HFFc6 (cell line): ENCODE measurements around the gene NFATC2. TPM values are rescaled to one million over a fixed set of nuclear protein-coding genes. Genes with fewer than 3 reads are reported as not detected.

Source experiments
- DNase-seq: peaks from one replicate; pipeline ENCODE4 v3.0.0-alpha.2; 2018
- H3K27ac Mint-ChIP-seq: 2 replicates; pipeline ENCODE4 v1.8.0; 2020; ENCODE audit warnings: mild to moderate bottlenecking, mixed read lengths
- H3K27me3 Mint-ChIP-seq: 2 replicates; pipeline ENCODE4 v1.8.0; 2021; ENCODE audit warnings: mild to moderate bottlenecking, moderate library complexity, mixed read lengths; ENCODE audit not compliant: insufficient read depth
- H3K36me3 Mint-ChIP-seq: 2 replicates; pipeline ENCODE4 v1.8.0; 2021; ENCODE audit warnings: low read depth, mixed read lengths
- H3K4me1 Mint-ChIP-seq: 2 replicates; pipeline ENCODE4 v1.8.0; 2020; ENCODE audit warnings: low read depth, mixed read lengths
- H3K4me3 Mint-ChIP-seq: 2 replicates; pipeline ENCODE4 v1.8.0; 2020; ENCODE audit warnings: mild to moderate bottlenecking, moderate library complexity, mixed read lengths
- H3K9me3 Mint-ChIP-seq: 2 replicates; pipeline ENCODE4 v1.8.0; 2020; ENCODE audit warnings: mild to moderate bottlenecking, mixed read lengths
- total RNA-seq, 6 experiments: library from RNA; stranded (reverse); fragmentation: NEBNext Ultra II Directional; extraction: Animal tissue kit (Norgen Biotek cat#: 25700); gene quantifications; 2 replicates in 1 of 6; 3 replicates in 5 of 6; pipeline ENCODE4 v1.2.3, GENCODE V29; 2021
- TF ChIP-seq, protein P1 (sequence below): fragments of 200-600 bp; sonication (generic); IDR thresholded peaks from 2 replicates; pipeline ENCODE4 v1.5.0; 2021; ENCODE audit warnings: antibody characterized with exemption, mild to moderate bottlenecking

Gene NFATC2
- total RNA-seq, 6 experiments from 2014 or later, result 0.50 to 1.1 (median 0.84) TPM

DNA sequence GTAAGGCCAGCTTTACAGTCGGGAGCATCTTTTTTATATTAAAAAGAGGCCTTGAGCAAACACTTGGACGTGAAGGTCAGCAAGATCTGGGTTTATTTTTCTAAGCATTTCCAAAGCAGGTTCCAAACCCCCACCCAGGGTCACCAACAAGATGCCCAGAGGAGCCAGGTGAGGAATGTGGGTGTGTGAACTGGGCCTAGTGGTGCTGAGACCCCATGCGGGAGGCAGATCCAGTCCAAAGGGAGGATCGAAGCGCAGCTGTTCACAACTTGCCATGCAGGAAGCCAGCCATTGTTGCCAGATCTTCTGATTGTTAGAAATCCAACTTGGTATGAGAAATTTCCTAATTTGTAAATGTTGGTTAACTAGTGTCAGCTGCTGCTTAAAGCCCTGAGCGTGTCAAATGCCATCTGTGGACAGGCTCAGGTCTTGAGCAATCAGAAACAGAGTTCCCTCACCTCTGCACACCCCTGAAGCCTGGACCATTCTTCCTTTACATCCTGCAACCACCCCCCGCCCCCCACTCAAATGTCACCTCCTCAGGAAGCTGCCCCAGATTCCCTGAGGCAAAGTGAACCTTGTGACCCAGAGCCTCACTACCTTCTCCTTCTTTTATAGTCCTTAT is 46.5 kb downstream of the NFATC2 start:
- Mint-ChIP-seq H3K9me3 (no peaks in the 10 kb centered on the region), H3K36me3 (peaks cover 6% of the 10 kb centered on the region; the same call in 1 of the 2 replicates), H3K4me1 (no peaks in the 10 kb centered on the region; the same call in 1 of the 2 replicates), H3K27ac (no peak overlapping the region), H3K27me3 (peaks cover 5% of the 10 kb centered on the region), H3K4me3 (no peak overlapping the region)
- TF ChIP-seq, protein P1, sequence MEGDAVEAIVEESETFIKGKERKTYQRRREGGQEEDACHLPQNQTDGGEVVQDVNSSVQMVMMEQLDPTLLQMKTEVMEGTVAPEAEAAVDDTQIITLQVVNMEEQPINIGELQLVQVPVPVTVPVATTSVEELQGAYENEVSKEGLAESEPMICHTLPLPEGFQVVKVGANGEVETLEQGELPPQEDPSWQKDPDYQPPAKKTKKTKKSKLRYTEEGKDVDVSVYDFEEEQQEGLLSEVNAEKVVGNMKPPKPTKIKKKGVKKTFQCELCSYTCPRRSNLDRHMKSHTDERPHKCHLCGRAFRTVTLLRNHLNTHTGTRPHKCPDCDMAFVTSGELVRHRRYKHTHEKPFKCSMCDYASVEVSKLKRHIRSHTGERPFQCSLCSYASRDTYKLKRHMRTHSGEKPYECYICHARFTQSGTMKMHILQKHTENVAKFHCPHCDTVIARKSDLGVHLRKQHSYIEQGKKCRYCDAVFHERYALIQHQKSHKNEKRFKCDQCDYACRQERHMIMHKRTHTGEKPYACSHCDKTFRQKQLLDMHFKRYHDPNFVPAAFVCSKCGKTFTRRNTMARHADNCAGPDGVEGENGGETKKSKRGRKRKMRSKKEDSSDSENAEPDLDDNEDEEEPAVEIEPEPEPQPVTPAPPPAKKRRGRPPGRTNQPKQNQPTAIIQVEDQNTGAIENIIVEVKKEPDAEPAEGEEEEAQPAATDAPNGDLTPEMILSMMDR, result no peak
- DNase-seq, result no peak

GRCh38 chr20:51495291-51495690 is 47.2 kb downstream of the NFATC2 start:
- no peak for DNase-seq
- Mint-ChIP-seq H3K27me3 (peaks cover 5% of the 10 kb centered on the region), H3K36me3 (peaks cover 6% of the 10 kb centered on the region; the same call in 1 of the 2 replicates), H3K9me3 (no peaks in the 10 kb centered on the region), H3K4me1 (no peaks in the 10 kb centered on the region), H3K4me3 (no peak overlapping the region), H3K27ac (no peak overlapping the region)
- TF ChIP-seq, protein P1, result no peak

DNA sequence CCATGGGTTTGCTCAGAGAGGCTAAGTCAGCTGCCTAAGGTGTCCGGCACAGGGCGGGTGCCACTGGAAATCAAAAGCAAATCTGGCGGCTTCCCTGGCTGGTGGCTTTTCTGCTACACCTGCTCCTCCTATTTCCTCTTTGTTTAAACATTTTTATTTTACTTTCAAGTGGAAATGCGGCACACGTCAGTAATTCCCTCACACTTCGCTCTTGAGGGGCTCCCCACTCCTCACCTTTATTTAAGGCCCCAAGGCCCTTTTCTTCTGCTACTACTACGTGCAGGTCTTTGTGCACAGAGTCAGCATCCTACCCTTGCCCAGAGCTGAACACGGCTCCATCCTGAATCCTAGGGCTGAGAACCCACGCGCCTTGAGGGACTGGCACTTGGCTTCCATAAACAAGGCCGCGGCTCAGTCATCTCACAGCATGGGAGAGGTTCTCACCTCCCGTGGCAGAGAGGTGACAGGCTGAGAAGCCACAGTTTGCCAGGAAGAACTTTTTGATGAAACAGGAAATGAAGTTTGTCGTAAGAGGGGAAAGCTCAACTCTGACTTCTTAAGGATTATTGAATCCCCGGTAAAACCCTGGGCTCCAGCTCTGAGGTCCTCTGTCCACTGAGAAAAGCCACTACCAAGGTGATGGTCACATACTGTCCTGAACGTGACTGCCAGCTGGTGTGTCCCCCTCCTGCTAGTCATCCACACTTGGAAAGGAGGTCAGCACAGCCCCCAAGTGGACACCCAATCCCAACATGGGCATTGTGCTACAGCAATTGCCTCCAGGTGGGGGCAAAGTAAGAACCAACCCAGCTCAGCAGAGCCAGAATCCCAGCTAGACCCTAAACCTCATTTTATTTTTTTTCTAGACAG is 48.0 kb downstream of the NFATC2 start:
- no peak overlapping the region for H3K4me3 Mint-ChIP-seq
- H3K27ac Mint-ChIP-seq, result no peak overlapping the region
- peaks cover 5% of the 10 kb centered on the region for H3K4me1 Mint-ChIP-seq
- no peaks in the 10 kb centered on the region for H3K9me3 Mint-ChIP-seq
- TF ChIP-seq, protein P1, result no peak
- H3K36me3 Mint-ChIP-seq, result peaks cover 6% of the 10 kb centered on the region; the same call in 1 of the 2 replicates
- peaks cover 5% of the 10 kb centered on the region for H3K27me3 Mint-ChIP-seq
- no peak for DNase-seq

GRCh38 chr20:51493346-51493791 is 49.1 kb downstream of the NFATC2 start:
- TF ChIP-seq, protein P1, result no peak
- DNase-seq, result no peak
- no peak overlapping the region for H3K4me3 Mint-ChIP-seq
- no peak overlapping the region for H3K27ac Mint-ChIP-seq
- H3K4me1 Mint-ChIP-seq, result peaks cover 13% of the 10 kb centered on the region
- no peaks in the 10 kb centered on the region for H3K9me3 Mint-ChIP-seq
- H3K27me3 Mint-ChIP-seq, result peaks cover 5% of the 10 kb centered on the region
- H3K36me3 Mint-ChIP-seq, result no peaks in the 10 kb centered on the region

DNA sequence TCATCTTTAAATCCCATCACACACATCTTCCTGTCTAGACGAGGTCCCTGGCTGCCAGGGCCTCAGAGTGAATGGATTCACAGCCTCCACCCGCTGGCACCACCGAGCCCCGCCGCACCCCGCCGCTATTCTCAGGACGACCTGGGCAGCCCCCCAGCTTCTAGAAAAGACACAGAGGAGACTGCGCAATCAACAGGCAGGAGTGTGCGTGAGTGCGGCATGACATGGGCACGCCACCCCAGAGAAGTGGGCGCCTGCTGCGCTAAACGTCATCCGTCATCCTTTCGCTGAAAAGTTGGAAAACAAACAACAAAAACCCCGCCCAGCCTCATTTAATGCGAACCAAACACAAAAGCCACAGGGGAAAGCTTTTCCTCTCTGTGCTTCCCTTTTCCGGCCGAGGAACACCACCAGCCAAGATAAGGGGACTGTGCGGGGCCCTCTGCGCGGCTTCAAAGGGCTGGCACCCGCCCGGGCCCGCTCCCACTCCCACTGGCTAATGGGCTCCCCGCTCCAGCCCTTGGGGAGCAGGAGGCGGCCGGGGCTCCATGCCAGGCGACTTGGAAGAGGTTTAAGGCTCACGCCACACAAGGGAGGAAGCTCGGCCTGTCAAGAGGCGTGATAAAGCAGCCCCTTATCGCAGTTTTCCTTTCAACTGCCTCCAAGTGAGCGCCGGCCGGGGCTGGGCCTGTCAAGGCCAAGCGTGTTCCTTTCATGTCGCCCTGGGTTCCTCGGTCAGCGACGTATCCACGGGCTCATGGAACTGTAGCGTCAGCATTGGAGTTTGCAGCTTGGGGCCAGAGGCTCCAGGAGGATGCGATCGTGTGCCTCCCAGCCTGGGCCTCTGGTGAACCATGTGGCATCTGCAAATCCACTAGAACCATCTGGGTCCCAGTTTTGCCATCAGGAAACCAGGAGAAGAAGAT is 50.1 kb downstream of the NFATC2 start:
- DNase-seq, result no peak
- TF ChIP-seq, protein P1, result no peak
- H3K36me3 Mint-ChIP-seq, result no peaks in the 10 kb centered on the region
- no peak overlapping the region for H3K4me3 Mint-ChIP-seq
- no peak overlapping the region for H3K27ac Mint-ChIP-seq
- no peaks in the 10 kb centered on the region for H3K9me3 Mint-ChIP-seq
- H3K27me3 Mint-ChIP-seq, result peaks cover 5% of the 10 kb centered on the region
- peaks cover 23% of the 10 kb centered on the region for H3K4me1 Mint-ChIP-seq
